HG03060 (cell line): ENCODE measurements around the gene GALR3.
"Not testable (repeated sequence)": the region's sequence is repeated elsewhere in the genome, so short reads cannot be mapped to it uniquely, and the experiment has no call there.

Experiments
- ATAC-seq: cut with Tn5 transposase; IDR thresholded peaks from one replicate; pipeline ENCODE4 v1.9.1; 2021; ENCODE audit warnings: low read depth, moderate number of reproducible peaks; ENCODE audit not compliant: unreplicated experiment

Gene GALR3

GRCh38 chr22:37823134-37823985, at the start of gene GALR3:
Gene GALR3 (plus strand): TSS chr22:37823382. CDS start chr22:37823407, 25 bp downstream.
- ATAC-seq, result no peak

- no peak for ATAC-seq
These were observed 48.5 kb upstream of the GALR3 start for GRCh38 chr22:37774728-37775127.

GRCh38 chr22:37775785-37776638, 47.2 kb upstream of the GALR3 start:
- no peak for ATAC-seq

- ATAC-seq, result no peak
These were observed 46.6 kb upstream of the GALR3 start for GRCh38 chr22:37776639-37777005.

- no peak for ATAC-seq
These were observed 46.0 kb upstream of the GALR3 start for GRCh38 chr22:37777122-37777687.

- ATAC-seq, result no peak
These were observed 44.7 kb upstream of the GALR3 start for GRCh38 chr22:37778370-37779009.

GRCh38 chr22:37781434-37782059, 41.6 kb upstream of the GALR3 start:
- ATAC-seq, result no peak

GRCh38 chr22:37782340-37783168, 40.6 kb upstream of the GALR3 start:
- ATAC-seq, result no peak

- no peak for ATAC-seq
These were observed 38.2 kb upstream of the GALR3 start for GRCh38 chr22:37784829-37785495.

GRCh38 chr22:37790234-37790633, 32.9 kb upstream of the GALR3 start:
- ATAC-seq, result no peak

GRCh38 chr22:37792494-37792893, 30.7 kb upstream of the GALR3 start:
- no peak for ATAC-seq

GRCh38 chr22:37794376-37794775, 28.8 kb upstream of the GALR3 start:
- ATAC-seq, result no peak

GRCh38 chr22:37796079-37796478, 27.1 kb upstream of the GALR3 start:
- ATAC-seq, result no peak

- ATAC-seq, result not testable (repeated sequence)
These were observed 25.9 kb upstream of the GALR3 start for GRCh38 chr22:37797259-37797658.

- no peak for ATAC-seq
These were observed 25.2 kb upstream of the GALR3 start for GRCh38 chr22:37797874-37798500.

- not testable (repeated sequence) for ATAC-seq
These were observed 23.2 kb upstream of the GALR3 start for GRCh38 chr22:37799979-37800378.

GRCh38 chr22:37801946-37802309, 21.3 kb upstream of the GALR3 start:
- no peak for ATAC-seq
